CD8-positive, alpha-beta memory T cell (primary cell): ENCODE measurements around the gene TERF2IP. TPM values are rescaled to one million over a fixed set of nuclear protein-coding genes. Genes with fewer than 3 reads are reported as not detected.

Experiments used
- CTCF ChIA-PET: fragments of 350-600 bp; sonication (Branson Sonifier 250); formaldehyde crosslinking; loops from one replicate; lab custom pipeline; 2021; ENCODE audit warnings: antibody characterized with exemption; lab: Charles Lee
- POLR2A ChIA-PET: fragments of 350-600 bp; sonication (Branson Sonifier 250); formaldehyde crosslinking; loops from one replicate; lab custom pipeline; 2021; ENCODE audit warnings: antibody characterized with exemption; lab: Charles Lee
- DNase-seq, 5 donors: peaks; one replicate each; pipeline versions ENCODE4 v3.0.0 to v3.0.0-alpha.2; 2020 to 2022; ENCODE audit warnings: mixed read lengths in 1 of 5
- H3K27ac ChIP-seq: one replicate; pipeline ENCODE4 v1.7.0; 2013; ENCODE audit warnings: low read depth, mild to moderate bottlenecking, low read length, moderate library complexity
- H3K27me3 ChIP-seq: 2 replicates; pipeline ENCODE4 v1.7.0; 2013; ENCODE audit warnings: low read length, mild to moderate bottlenecking; ENCODE audit not compliant: insufficient read depth, poor library complexity, severe bottlenecking
- H3K36me3 ChIP-seq: 2 replicates; pipeline ENCODE4 v1.7.0; 2013; ENCODE audit warnings: mild to moderate bottlenecking, low read length, moderate library complexity; ENCODE audit not compliant: insufficient read depth
- H3K4me1 ChIP-seq: 2 replicates; pipeline ENCODE4 v1.7.0; 2013; ENCODE audit warnings: mild to moderate bottlenecking, low read length, moderate library complexity; ENCODE audit not compliant: insufficient read depth
- H3K4me3 ChIP-seq: 2 replicates; pipeline ENCODE4 v1.7.0; 2013; ENCODE audit warnings: mild to moderate bottlenecking, low read length
- H3K9me3 ChIP-seq: 2 replicates; pipeline ENCODE4 v1.7.0; 2013; ENCODE audit warnings: mild to moderate bottlenecking, low read length
- H3K27ac Mint-ChIP-seq, 8 donors: one replicate each; pipeline ENCODE4 v1.8.0; 2020 to 2021; ENCODE audit warnings: mixed read lengths in 8 of 8, mild to moderate bottlenecking in 6 of 8, inconsistent platforms in 3 of 8, moderate library complexity in 3 of 8
- H3K27me3 Mint-ChIP-seq, 2 donors: one replicate each; pipeline ENCODE4 v1.8.0; 2020 to 2021; ENCODE audit warnings: mixed read lengths in 2 of 2, mild to moderate bottlenecking in 1 of 2, moderate library complexity in 1 of 2
- H3K36me3 Mint-ChIP-seq, 3 donors: one replicate each; pipeline ENCODE4 v1.8.0; 2020 to 2021; ENCODE audit warnings: mixed read lengths in 3 of 3, inconsistent platforms in 1 of 3, mild to moderate bottlenecking in 1 of 3
- H3K4me1 Mint-ChIP-seq, 3 donors: one replicate each; pipeline ENCODE4 v1.8.0; 2020 to 2021; ENCODE audit warnings: mixed read lengths in 3 of 3, inconsistent platforms in 1 of 3, mild to moderate bottlenecking in 1 of 3
- H3K4me3 Mint-ChIP-seq, 7 donors: one replicate each; pipeline ENCODE4 v1.8.0; 2020 to 2021; ENCODE audit warnings: mixed read lengths in 7 of 7, mild to moderate bottlenecking in 6 of 7, moderate library complexity in 4 of 7, inconsistent platforms in 2 of 7
- H3K9me3 Mint-ChIP-seq, 5 donors: one replicate each; pipeline ENCODE4 v1.8.0; 2020 to 2022; ENCODE audit warnings: mixed read lengths in 5 of 5, mild to moderate bottlenecking in 3 of 5, moderate library complexity in 2 of 5, inconsistent platforms in 1 of 5
- polyA plus RNA-seq: library from polyadenylated mRNA; unstranded; fragments of 300-500 nt; fragmentation: Illumina TruSeq; gene quantifications from one replicate; pipeline ENCODE4 v1.2.3, GENCODE V29; 2021
- total RNA-seq, 2 experiments: library from RNA; stranded (reverse); gene quantifications; one replicate each; pipeline ENCODE4 v1.2.3, GENCODE V29; 2021

TERF2IP gene
- total RNA-seq (10 to 100 TPM; 90.6 to 91.0 TPM), polyA plus RNA-seq (209 TPM)

- peaks cover 14% of the 10 kb centered on the region for H3K36me3 ChIP-seq
- peak within 1 kb of the TSS; percentile 95 to 100 (median 99) for H3K4me3 Mint-ChIP-seq
- H3K36me3 Mint-ChIP-seq = peaks cover 4 to 62% (median 15%) of the 10 kb centered on the region in 3 donors
- ChIA-PET POLR2A (interaction anchor here (0.7 to 5.0 kb wide), 16 partner anchors 20 to 1543 kb away, joined by 3 to 148 read pairs (median 7); partner anchors contain the start of genes ADAT1, CFDP1, GABARAPL2 and TMEM170A), CTCF (interaction anchor here (1.0 to 5.5 kb wide), 15 partner anchors 15 to 214 kb away, joined by 3 to 46 read pairs (median 9); partner anchors contain the start of genes ADAT1, CFDP1, GABARAPL2 and TMEM170A)
- H3K27me3 Mint-ChIP-seq = peaks cover 0 to 2% of the 10 kb centered on the region in 2 donors
- H3K4me3 ChIP-seq = peak within 1 kb of the TSS; percentile 81
- no peaks in the 10 kb centered on the region for H3K9me3 ChIP-seq
- peak; percentile 92 to 97 (median 95) for DNase-seq
- H3K4me1 Mint-ChIP-seq = peaks cover 61 to 73% (median 69%) of the 10 kb centered on the region in 3 donors
- H3K27ac ChIP-seq = peak within 1 kb of the TSS; percentile 97
- peaks cover 53% of the 10 kb centered on the region for H3K4me1 ChIP-seq
- no peaks in the 10 kb centered on the region for H3K27me3 ChIP-seq
- peak within 1 kb of the TSS; percentile 97 to 100 (median 99) for H3K27ac Mint-ChIP-seq
- no peaks in the 10 kb centered on the region for H3K9me3 Mint-ChIP-seq
Observed at GRCh38 chr16:75647492-75648264, at the start of gene TERF2IP, which contains the start of gene KARS1. TSS of gene TERF2IP (plus strand) at chr16:75647773. CDS start at chr16:75647883, 110 bp downstream. TSS of gene KARS1 (minus strand) at chr16:75647665. CDS start at chr16:75647639, 26 bp downstream.

- H3K27ac Mint-ChIP-seq = peak overlapping the region in 2 of 8 donors; percentile 23 to 71
- ChIA-PET CTCF (interaction anchor here (1.4 to 1.5 kb wide), 2 partner anchors 12 to 22 kb away, joined by 3 to 5 read pairs; no protein-coding TSS in a partner anchor), POLR2A (no interaction called here)
Observed at GRCh38 chr16:75599452-75600277, 47.9 kb upstream of the TERF2IP start.

GRCh38 chr16:75603241-75603640 is 44.3 kb upstream of the TERF2IP start:
- no peaks in the 10 kb centered on the region for H3K4me1 ChIP-seq
- peaks cover 57% of the 10 kb centered on the region for H3K36me3 ChIP-seq
- DNase-seq = no peak
- peak overlapping the region in 1 of 7 donors; percentile 59 for H3K4me3 Mint-ChIP-seq
- H3K27ac Mint-ChIP-seq = peak overlapping the region in 2 of 8 donors; percentile 41 to 66
- H3K27me3 ChIP-seq = no peaks in the 10 kb centered on the region
- H3K36me3 Mint-ChIP-seq = peaks cover 36 to 81% (median 36%) of the 10 kb centered on the region in 3 donors
- H3K4me3 ChIP-seq = no peak overlapping the region
- no peaks in the 10 kb centered on the region for H3K27me3 Mint-ChIP-seq
- H3K9me3 Mint-ChIP-seq = peaks cover 0 to 9% (median 6%) of the 10 kb centered on the region in 5 donors
- H3K27ac ChIP-seq = no peak overlapping the region
- H3K9me3 ChIP-seq = no peaks in the 10 kb centered on the region
- ChIA-PET CTCF (interaction anchor here (1.1 kb wide), 1 partner anchor 33 kb away, joined by 3 read pairs; no protein-coding TSS in a partner anchor), POLR2A (interaction anchor here (0.7 kb wide), 1 partner anchor 12 kb away, joined by 3 read pairs; no protein-coding TSS in a partner anchor)
- H3K4me1 Mint-ChIP-seq = peaks cover 5 to 14% (median 13%) of the 10 kb centered on the region in 3 donors

More at GRCh38 chr16:75599452-75600277, 47.9 kb upstream of the TERF2IP start:
- no peak overlapping the region for H3K4me3 Mint-ChIP-seq
- Histone ChIP-seq H3K27ac (no peak overlapping the region), H3K27me3 (no peaks in the 10 kb centered on the region), H3K9me3 (no peaks in the 10 kb centered on the region), H3K4me1 (no peaks in the 10 kb centered on the region), H3K4me3 (no peak overlapping the region), H3K36me3 (peaks cover 36% of the 10 kb centered on the region)
- no peaks in the 10 kb centered on the region for H3K27me3 Mint-ChIP-seq
- peaks cover 0 to 9% (median 6%) of the 10 kb centered on the region in 5 donors for H3K9me3 Mint-ChIP-seq
- peaks cover 3 to 12% (median 6%) of the 10 kb centered on the region in 3 donors for H3K4me1 Mint-ChIP-seq
- peaks cover 40 to 76% (median 42%) of the 10 kb centered on the region in 3 donors for H3K36me3 Mint-ChIP-seq
- DNase-seq = no peak

GRCh38 chr16:75606507-75606906 is 41.1 kb upstream of the TERF2IP start:
- Mint-ChIP-seq H3K4me3 (no peak overlapping the region), H3K27ac (peak overlapping the region in 3 of 8 donors; percentile 12 to 79 (median 74)), H3K27me3 (no peaks in the 10 kb centered on the region), H3K9me3 (peaks cover 0 to 9% (median 6%) of the 10 kb centered on the region in 5 donors), H3K36me3 (peaks cover 28 to 86% (median 29%) of the 10 kb centered on the region in 3 donors), H3K4me1 (peaks cover 9 to 34% (median 28%) of the 10 kb centered on the region in 3 donors)
- H3K4me3 ChIP-seq = no peak overlapping the region
- no peaks in the 10 kb centered on the region for H3K27me3 ChIP-seq
- POLR2A ChIA-PET = interaction anchor here (0.6 kb wide), 1 partner anchor 35 kb away, joined by 4 read pairs; no protein-coding TSS in a partner anchor
- H3K4me1 ChIP-seq = no peaks in the 10 kb centered on the region
- no peak for DNase-seq
- CTCF ChIA-PET = interaction anchor here (1.0 to 1.1 kb wide), 2 partner anchors 9 to 13 kb away, joined by 3 read pairs; no protein-coding TSS in a partner anchor
- no peak overlapping the region for H3K27ac ChIP-seq
- H3K9me3 ChIP-seq = no peaks in the 10 kb centered on the region
- peaks cover 66% of the 10 kb centered on the region for H3K36me3 ChIP-seq

GRCh38 chr16:75614066-75614897 is 33.3 kb upstream of the TERF2IP start:
- H3K36me3 Mint-ChIP-seq = peaks cover 18 to 81% (median 21%) of the 10 kb centered on the region in 3 donors
- no peaks in the 10 kb centered on the region for H3K9me3 Mint-ChIP-seq
- Histone ChIP-seq H3K4me3 (no peak overlapping the region), H3K27me3 (no peaks in the 10 kb centered on the region), H3K4me1 (peaks cover 45% of the 10 kb centered on the region), H3K9me3 (no peaks in the 10 kb centered on the region), H3K36me3 (peaks cover 53% of the 10 kb centered on the region), H3K27ac (peak overlapping the region; percentile 6)
- no peak for DNase-seq
- peaks cover 0 to 2% of the 10 kb centered on the region in 2 donors for H3K27me3 Mint-ChIP-seq
- ChIA-PET POLR2A (interaction anchor here (4.5 kb wide), 1 partner anchor 34 kb away, joined by 35 read pairs; the partner anchor contains the start of genes KARS1 and TERF2IP), CTCF (interaction anchor here (1.6 to 2.6 kb wide), 3 partner anchors 19 to 97 kb away, joined by 4 to 10 read pairs (median 9); no protein-coding TSS in a partner anchor)
- peaks cover 45 to 75% (median 61%) of the 10 kb centered on the region in 3 donors for H3K4me1 Mint-ChIP-seq
- peak overlapping the region in 4 of 7 donors; percentile 11 to 36 (median 14) for H3K4me3 Mint-ChIP-seq
- H3K27ac Mint-ChIP-seq = peak overlapping the region; percentile 23 to 97 (median 72)

GRCh38 chr16:75615619-75616018 is 32.0 kb upstream of the TERF2IP start:
- peaks cover 59% of the 10 kb centered on the region for H3K4me1 ChIP-seq
- CTCF ChIA-PET = interaction anchor here (0.7 to 2.1 kb wide), 7 partner anchors 9 to 98 kb away, joined by 3 to 11 read pairs (median 4); partner anchors contain the start of genes GABARAPL2, KARS1 and TERF2IP

More at GRCh38 chr16:75615619-75616018, 32.0 kb upstream of the TERF2IP start:
- Histone ChIP-seq H3K27me3 (no peaks in the 10 kb centered on the region), H3K4me3 (no peak overlapping the region), H3K27ac (peak overlapping the region; percentile 52), H3K36me3 (peaks cover 50% of the 10 kb centered on the region), H3K9me3 (no peaks in the 10 kb centered on the region)
- Mint-ChIP-seq H3K36me3 (peaks cover 23 to 79% (median 27%) of the 10 kb centered on the region in 3 donors), H3K4me1 (peaks cover 52 to 76% (median 68%) of the 10 kb centered on the region in 3 donors), H3K9me3 (peaks cover 0 to 3% (median 0%) of the 10 kb centered on the region in 5 donors), H3K27me3 (peaks cover 0 to 2% of the 10 kb centered on the region in 2 donors), H3K4me3 (peak overlapping the region; percentile 65 to 89 (median 75)), H3K27ac (peak overlapping the region; percentile 81 to 100 (median 97))
- DNase-seq = no peak
- POLR2A ChIA-PET = interaction anchor here (0.6 to 4.5 kb wide), 8 partner anchors 11 to 153 kb away, joined by 3 to 35 read pairs (median 4); partner anchors contain the start of genes GABARAPL2, KARS1 and TERF2IP
